Ovary (tissue), 3 donors: Measurements from ENCODE around the gene MAST4.

ENCODE experiments used
- EP300 ChIP-seq: sonication (generic); formaldehyde crosslinking; IDR thresholded peaks from one replicate; pipeline ENCODE4 v1.6.1; 2017; ENCODE audit warnings: antibody characterized with exemption
- POLR2A ChIP-seq: fragments of 450-650 bp; IDR thresholded peaks from one replicate; pipeline ENCODE4 v1.6.1; 2017; ENCODE audit warnings: antibody characterized with exemption, mild to moderate bottlenecking, moderate library complexity
- TF ChIP-seq, protein P1 (sequence below), 3 donors: fragments of 450-650 bp in 2 of 3; fragments of 200-600 bp in 1 of 3; IDR thresholded peaks; one replicate each; pipeline versions ENCODE4 v1.5.1 to v1.8.0; 2016 to 2022; ENCODE audit warnings: antibody characterized with exemption in 3 of 3, mild to moderate bottlenecking in 1 of 3
- donor health status: DM: no; HTN: no; CAD: no.

DNA sequence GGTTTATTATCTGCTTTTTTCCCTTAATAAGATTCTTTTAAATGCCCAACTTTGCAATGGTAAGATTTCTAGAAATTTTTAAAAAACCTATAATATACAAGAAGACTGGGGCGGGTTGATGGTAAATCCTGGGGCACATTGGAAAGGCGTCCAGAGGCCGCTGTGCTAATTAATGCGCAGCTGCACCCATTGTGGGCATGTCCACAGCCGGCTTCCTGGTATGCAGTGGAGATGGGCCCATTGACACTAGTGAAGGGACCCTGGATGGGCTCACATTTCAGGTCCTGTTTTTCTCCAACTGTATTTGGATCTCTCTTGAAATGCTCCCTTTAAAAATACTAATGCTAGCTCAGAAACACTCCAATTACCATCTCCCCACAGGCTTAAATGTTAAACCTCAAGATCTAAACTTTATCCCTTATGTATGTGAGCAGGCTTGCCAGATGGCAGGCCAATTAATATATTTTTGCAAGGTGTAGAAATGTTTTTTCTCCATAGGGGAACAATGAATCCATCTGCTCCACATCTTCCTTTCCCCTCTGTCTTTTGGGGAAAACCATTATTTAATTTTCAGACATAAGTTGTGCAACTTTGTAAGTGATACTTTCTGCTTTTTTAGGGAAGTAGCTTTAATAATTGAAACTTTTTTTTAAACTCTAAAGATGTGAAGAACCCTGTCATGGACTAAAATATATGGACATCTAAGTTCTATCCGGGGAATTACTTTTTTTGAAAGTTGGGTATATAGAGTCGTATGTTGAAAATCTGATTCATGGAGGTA is 423.1 kb downstream of the MAST4 start:
- TF ChIP-seq, protein P1, sequence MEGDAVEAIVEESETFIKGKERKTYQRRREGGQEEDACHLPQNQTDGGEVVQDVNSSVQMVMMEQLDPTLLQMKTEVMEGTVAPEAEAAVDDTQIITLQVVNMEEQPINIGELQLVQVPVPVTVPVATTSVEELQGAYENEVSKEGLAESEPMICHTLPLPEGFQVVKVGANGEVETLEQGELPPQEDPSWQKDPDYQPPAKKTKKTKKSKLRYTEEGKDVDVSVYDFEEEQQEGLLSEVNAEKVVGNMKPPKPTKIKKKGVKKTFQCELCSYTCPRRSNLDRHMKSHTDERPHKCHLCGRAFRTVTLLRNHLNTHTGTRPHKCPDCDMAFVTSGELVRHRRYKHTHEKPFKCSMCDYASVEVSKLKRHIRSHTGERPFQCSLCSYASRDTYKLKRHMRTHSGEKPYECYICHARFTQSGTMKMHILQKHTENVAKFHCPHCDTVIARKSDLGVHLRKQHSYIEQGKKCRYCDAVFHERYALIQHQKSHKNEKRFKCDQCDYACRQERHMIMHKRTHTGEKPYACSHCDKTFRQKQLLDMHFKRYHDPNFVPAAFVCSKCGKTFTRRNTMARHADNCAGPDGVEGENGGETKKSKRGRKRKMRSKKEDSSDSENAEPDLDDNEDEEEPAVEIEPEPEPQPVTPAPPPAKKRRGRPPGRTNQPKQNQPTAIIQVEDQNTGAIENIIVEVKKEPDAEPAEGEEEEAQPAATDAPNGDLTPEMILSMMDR (IDR thresholded peaks at IDR 0.05): no peak
- TF ChIP-seq POLR2A (no peak), EP300 (no peak)
